SK-N-MC (cell line): ENCODE measurements around the gene IDUA.

ENCODE experiments used
- EZH2 ChIP-seq: fragments of 200-600 bp; sonication (generic); IDR thresholded peaks from one replicate; pipeline ENCODE4 v1.6.1; 2017; ENCODE audit warnings: antibody characterized with exemption
- POLR2AphosphoS5 ChIP-seq: IDR thresholded peaks from 2 replicates; pipeline ENCODE4 v1.6.1; 2012; ENCODE audit warnings: mild to moderate bottlenecking, low read depth, low read length, borderline replicate concordance

- TF ChIP-seq POLR2AphosphoS5 (no peak), EZH2 (no peak)
Measured at GRCh38 chr4:986879-987623, at the start of gene IDUA.
